ENCODE measurements around the gene HES7.

The HES7 gene

GRCh38 chr17:8103549-8103948 is 20.4 kb downstream of the HES7 start:
- Histone ChIP-seq H3K9ac (ENCODE audit: low read length) (no peak overlapping the region), H3K4me2 (ENCODE audit: low read depth, low read length) (no peak overlapping the region), H3K9me2 (replicated peaks; ENCODE audit: insufficient read depth, low read length) (no peaks in the 10 kb centered on the region), H3F3A (ENCODE audit: insufficient read depth, low read length) (no peaks in the 10 kb centered on the region; the same call in 1 of the 2 replicates), H3K9me3 (replicated peaks; ENCODE audit: insufficient read depth, low read length) (no peaks in the 10 kb centered on the region), H3K27ac (ENCODE audit: low read length) (no peak overlapping the region), H3K4me3 (ENCODE audit: low read length) (no peak overlapping the region), H3K27me3 (replicated peaks; ENCODE audit: insufficient read depth, low read length) (peaks cover 46% of the 10 kb centered on the region), H2AFZ (ENCODE audit: low read length) (no peak overlapping the region), H3K4me1 (ENCODE audit: low read length) (no peaks in the 10 kb centered on the region), H4K20me1 (ENCODE audit: insufficient read depth, low read length) (no peaks in the 10 kb centered on the region), H3K79me2 (ENCODE audit: low read length) (no peaks in the 10 kb centered on the region), H3K36me3 (replicated peaks; ENCODE audit: insufficient read depth, low read length) (no peaks in the 10 kb centered on the region)
- no peak for TF ChIP-seq EZH2phosphoT487 (IDR thresholded peaks at IDR 0.05; ENCODE audit: low read length)
- no peak for TF ChIP-seq CTCF (IDR thresholded peaks at IDR 0.05; ENCODE audit: low read length)
- TF ChIP-seq EZH2 (optimal IDR thresholded peaks at IDR 0.05; ENCODE audit: low read depth, low read length) = no peak
- no peak for DNase-seq

GRCh38 chr17:8101721-8102120 is 22.2 kb downstream of the HES7 start:
- H2AFZ ChIP-seq (ENCODE audit: low read length) = no peak overlapping the region
- H3F3A ChIP-seq (ENCODE audit: insufficient read depth, low read length) = no peaks in the 10 kb centered on the region; the same call in 1 of the 2 replicates
- no peaks in the 10 kb centered on the region for H4K20me1 ChIP-seq (ENCODE audit: insufficient read depth, low read length)
- no peak overlapping the region for H3K27ac ChIP-seq (ENCODE audit: low read length)
- no peaks in the 10 kb centered on the region for H3K4me1 ChIP-seq (ENCODE audit: low read length)
- no peak overlapping the region for H3K9ac ChIP-seq (ENCODE audit: low read length)
- DNase-seq = no peak
- peaks cover 49% of the 10 kb centered on the region for H3K27me3 ChIP-seq (replicated peaks; ENCODE audit: insufficient read depth, low read length)
- H3K4me3 ChIP-seq (ENCODE audit: low read length) = no peak overlapping the region
- TF ChIP-seq EZH2phosphoT487 (IDR thresholded peaks at IDR 0.05; ENCODE audit: low read length) (no peak), EZH2 (optimal IDR thresholded peaks at IDR 0.05; ENCODE audit: low read depth, low read length) (no peak), CTCF (IDR thresholded peaks at IDR 0.05; ENCODE audit: low read length) (no peak)
- no peaks in the 10 kb centered on the region for H3K36me3 ChIP-seq (replicated peaks; ENCODE audit: insufficient read depth, low read length)
- H3K79me2 ChIP-seq (ENCODE audit: low read length) = no peaks in the 10 kb centered on the region
- no peaks in the 10 kb centered on the region for H3K9me2 ChIP-seq (replicated peaks; ENCODE audit: insufficient read depth, low read length)
- H3K4me2 ChIP-seq (ENCODE audit: low read depth, low read length) = no peak overlapping the region
- H3K9me3 ChIP-seq (replicated peaks; ENCODE audit: insufficient read depth, low read length) = no peaks in the 10 kb centered on the region

- H3K36me3 ChIP-seq (replicated peaks; ENCODE audit: insufficient read depth, low read length) = no peaks in the 10 kb centered on the region
- DNase-seq = no peak
- H3K4me1 ChIP-seq (ENCODE audit: low read length) = no peaks in the 10 kb centered on the region
- no peak overlapping the region for H2AFZ ChIP-seq (ENCODE audit: low read length)
- no peaks in the 10 kb centered on the region for H3K9me3 ChIP-seq (replicated peaks; ENCODE audit: insufficient read depth, low read length)
- peaks cover 52% of the 10 kb centered on the region for H3K27me3 ChIP-seq (replicated peaks; ENCODE audit: insufficient read depth, low read length)
- no peaks in the 10 kb centered on the region for H3K79me2 ChIP-seq (ENCODE audit: low read length)
- H3K4me2 ChIP-seq (ENCODE audit: low read depth, low read length) = no peak overlapping the region
- H3K9ac ChIP-seq (ENCODE audit: low read length) = no peak overlapping the region
- H4K20me1 ChIP-seq (ENCODE audit: insufficient read depth, low read length) = no peaks in the 10 kb centered on the region
- no peaks in the 10 kb centered on the region; the same call in 1 of the 2 replicates for H3F3A ChIP-seq (ENCODE audit: insufficient read depth, low read length)
- no peak overlapping the region for H3K4me3 ChIP-seq (ENCODE audit: low read length)
- H3K9me2 ChIP-seq (replicated peaks; ENCODE audit: insufficient read depth, low read length) = no peaks in the 10 kb centered on the region
- no peak overlapping the region for H3K27ac ChIP-seq (ENCODE audit: low read length)
- TF ChIP-seq EZH2phosphoT487 (IDR thresholded peaks at IDR 0.05; ENCODE audit: low read length) (no peak), CTCF (IDR thresholded peaks at IDR 0.05; ENCODE audit: low read length) (no peak), EZH2 (optimal IDR thresholded peaks at IDR 0.05; ENCODE audit: low read depth, low read length) (no peak)
Measured at GRCh38 chr17:8100763-8101162, 23.1 kb downstream of the HES7 start.

Measured in MM.1S (cell line).